ENCODE measurements around the gene MAMDC2.

- TF ChIP-seq EZH2 (IDR thresholded peaks at IDR 0.05; ENCODE audit: borderline replicate concordance, insufficient read depth, low read depth, low read length, poor library complexity, severe bottlenecking) (no peak), CTCF (IDR thresholded peaks at IDR 0.05) (no peak)
Observed at GRCh38 chr9:70123695-70124094, 80.0 kb downstream of the MAMDC2 start.

Measured in B cell (primary cell).